HEK293T (cell line): ENCODE measurements around the gene RBBP5.

Experiments used
- ARNT ChIP-seq: fragments of 450-650 bp; IDR thresholded peaks from 2 replicates; pipeline ENCODE4 v1.6.1; 2017; ENCODE audit warnings: mild to moderate bottlenecking
- ELF4 ChIP-seq: fragments of 450-650 bp; IDR thresholded peaks from 2 replicates; pipeline ENCODE4 v1.6.1; 2017; ENCODE audit warnings: antibody characterized with exemption
- FOXA1 ChIP-seq: fragments of 450-650 bp; IDR thresholded peaks from 2 replicates; pipeline ENCODE4 v1.6.1; 2016; ENCODE audit warnings: mild to moderate bottlenecking
- FOXK2 ChIP-seq: fragments of 450-650 bp; IDR thresholded peaks from 2 replicates; pipeline ENCODE4 v1.6.1; 2016; ENCODE audit warnings: mild to moderate bottlenecking
- FOXM1 ChIP-seq: fragments of 450-650 bp; IDR thresholded peaks from 2 replicates; pipeline ENCODE4 v1.6.1; 2017; ENCODE audit warnings: mild to moderate bottlenecking, borderline replicate concordance
- HDGF ChIP-seq: fragments of 450-650 bp; IDR thresholded peaks from 2 replicates; pipeline ENCODE4 v1.6.1; 2017; ENCODE audit warnings: antibody characterized with exemption, borderline replicate concordance
- L3MBTL2 ChIP-seq: fragments of 450-650 bp; conservative IDR thresholded peaks from 2 replicates; pipeline ENCODE4 v1.6.1; 2016; ENCODE audit warnings: mild to moderate bottlenecking
- NFRKB ChIP-seq: fragments of 450-650 bp; IDR thresholded peaks from 2 replicates; pipeline ENCODE4 v1.6.1; 2016; ENCODE audit warnings: mild to moderate bottlenecking, moderate library complexity
- SUZ12 ChIP-seq: fragments of 450-650 bp; IDR thresholded peaks from 2 replicates; pipeline ENCODE4 v1.6.1; 2016; ENCODE audit warnings: mild to moderate bottlenecking
- TARDBP ChIP-seq: fragments of 450-650 bp; IDR thresholded peaks from 2 replicates; pipeline ENCODE4 v1.6.1; 2016

DNA sequence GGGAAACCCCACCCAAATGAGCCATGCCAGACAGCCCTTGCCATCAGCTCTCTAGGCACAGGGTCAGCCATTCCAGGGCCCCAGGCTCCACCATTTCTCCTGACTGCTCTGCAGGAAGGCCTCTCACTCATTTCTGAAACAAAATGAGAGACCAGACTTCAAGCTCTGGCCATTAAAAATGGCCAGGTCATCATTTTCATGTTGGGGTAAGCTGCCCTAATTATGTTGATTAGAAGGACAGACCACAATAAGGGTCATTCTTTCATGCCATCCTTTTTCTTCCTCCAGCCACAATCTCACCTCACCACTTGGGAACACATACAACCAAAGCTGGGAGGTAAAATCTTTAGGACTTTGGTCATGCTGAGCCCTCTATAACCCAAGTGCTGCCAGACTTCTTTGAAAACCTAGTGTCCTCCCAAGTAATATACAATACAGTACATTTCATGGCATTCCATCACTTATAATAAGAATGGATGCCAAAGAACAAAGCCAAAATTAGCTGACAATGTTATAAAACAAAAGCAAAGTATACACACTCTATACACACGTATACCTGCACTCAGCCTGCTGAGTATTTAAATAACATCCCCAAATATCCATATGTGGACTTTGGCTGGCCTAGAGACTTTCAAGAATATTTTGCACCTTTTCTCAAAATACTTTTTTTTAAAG, 22.4 kb upstream of the RBBP5 start:
- TF ChIP-seq L3MBTL2 (no peak), NFRKB (no peak), FOXM1 (no peak), FOXK2 (no peak), FOXA1 (no peak), SUZ12 (no peak), ELF4 (no peak), ARNT (no peak), TARDBP (no peak), HDGF (no peak)
